OCI-LY7 (cell line): ENCODE results near the gene IFRD2. TPM values are rescaled to one million over a fixed set of nuclear protein-coding genes. Genes with fewer than 3 reads are reported as not detected.

ENCODE experiments used
- BruUV-seq: library from RNA; stranded (reverse); fragments of 400-500 nt; replicated peaks from 2 replicates; lab custom pipeline; 2021; lab: Mats Ljungman, UMichigan
- CTCF ChIA-PET: fragments of 300-600 bp; sonication (Branson Sonifier 250); formaldehyde crosslinking; loops from one replicate; lab custom pipeline; 2022; ENCODE audit warnings: antibody characterized with exemption; ENCODE audit not compliant: unreplicated experiment; lab: Charles Lee
- POLR2A ChIA-PET: fragments of 300-600 bp; sonication (Branson Sonifier 250); formaldehyde crosslinking; loops from one replicate; lab custom pipeline; 2022; ENCODE audit warnings: antibody characterized with exemption; lab: Charles Lee
- DNase-seq: peaks from one replicate; pipeline ENCODE4 v3.0.0-alpha.2; 2015; ENCODE audit warnings: low spot score
- H2AFZ ChIP-seq: fragments of 200-600 bp; sonication (generic), shearing (Covaris generic); 2 replicates; pipeline ENCODE4 v1.6.1; 2014; ENCODE audit warnings: mild to moderate bottlenecking, antibody characterized with exemption, low read length, moderate library complexity
- H3K27ac ChIP-seq: fragments of 200-600 bp; sonication (generic); 2 replicates; pipeline ENCODE4 v1.5.1; 2014; ENCODE audit warnings: mixed run types, low read depth, mild to moderate bottlenecking, moderate library complexity, low read length, inconsistent platforms; ENCODE audit not compliant: poor library complexity, severe bottlenecking
- H3K36me3 ChIP-seq: fragments of 200-600 bp; sonication (generic); 2 replicates; pipeline ENCODE4 v1.6.1; 2014; ENCODE audit warnings: mild to moderate bottlenecking, antibody characterized with exemption, low read length, moderate library complexity, mixed read lengths; ENCODE audit not compliant: insufficient read depth
- H3K4me1 ChIP-seq: fragments of 200-600 bp; sonication (generic); 2 replicates; pipeline ENCODE4 v1.5.1; 2014; ENCODE audit warnings: mild to moderate bottlenecking, low read length; ENCODE audit not compliant: insufficient read depth, poor library complexity, severe bottlenecking
- H3K4me2 ChIP-seq: fragments of 200-600 bp; sonication (generic); 2 replicates; pipeline ENCODE4 v1.6.1; 2014; ENCODE audit warnings: mild to moderate bottlenecking, low read length
- H3K4me3 ChIP-seq: fragments of 200-600 bp; sonication (generic); 2 replicates; pipeline ENCODE4 v1.5.1; 2014; ENCODE audit warnings: mild to moderate bottlenecking, low read depth, low read length; ENCODE audit not compliant: poor library complexity, severe bottlenecking
- H3K79me2 ChIP-seq: fragments of 200-600 bp; sonication (generic); 2 replicates; pipeline ENCODE4 v1.6.1; 2016; ENCODE audit warnings: low read depth, mild to moderate bottlenecking, low read length, moderate library complexity, mixed read lengths; ENCODE audit not compliant: insufficient read depth
- H3K9me2 ChIP-seq: fragments of 200-600 bp; sonication (generic); 2 replicates; pipeline ENCODE4 v1.6.1; 2016; ENCODE audit warnings: mild to moderate bottlenecking, low read length, mixed read lengths; ENCODE audit not compliant: insufficient read depth
- H3K9me3 ChIP-seq: fragments of 200-600 bp; sonication (generic); 2 replicates; pipeline ENCODE4 v1.6.1; 2014; ENCODE audit warnings: mild to moderate bottlenecking, mixed run types, low read length, mixed read lengths
- H4K20me1 ChIP-seq: fragments of 200-600 bp; sonication (generic); 2 replicates; pipeline ENCODE4 v1.6.1; 2014; ENCODE audit warnings: mild to moderate bottlenecking, antibody characterized with exemption, low read length, moderate library complexity, mixed read lengths; ENCODE audit not compliant: insufficient read depth
- CTCF ChIP-seq: fragments of 200-600 bp; sonication (generic); conservative IDR thresholded peaks from 2 replicates; pipeline ENCODE4 v1.5.1; 2014; ENCODE audit warnings: mild to moderate bottlenecking, antibody characterized with exemption, low read length, moderate library complexity, mixed read lengths
- EZH2phosphoT487 ChIP-seq: fragments of 200-600 bp; sonication (generic); IDR thresholded peaks from 2 replicates; pipeline ENCODE4 v1.6.1; 2018; ENCODE audit warnings: low read depth, borderline replicate concordance, mild to moderate bottlenecking, mixed run types, antibody characterized with exemption, low read length, moderate library complexity, mixed read lengths
- intact Hi-C: fragments of 100-400 bp; cut with micrococcal nuclease; formaldehyde crosslinking; loops from one replicate; pipeline ENCODE4 v1.10.0; 2022; ENCODE audit not compliant: unreplicated experiment
- total RNA-seq, 2 experiments: library from RNA; depleted of rRNA in 1 of 2; stranded (reverse); fragments of >200 nt in 1 of 2; shearing (Covaris generic) in 1 of 2; gene quantifications; 2 replicates each; pipeline ENCODE4 v1.2.3, GENCODE V29; 2014 to 2022

IFRD2 gene
- total RNA-seq, 2 experiments from 2014 or later = 93.3 to 95.5 TPM

GRCh38 chr3:50254577-50255250 is 37.5 kb downstream of the IFRD2 start:
- POLR2A ChIA-PET = no interaction called here
- BruUV-seq = no TSS peak
- Histone ChIP-seq H3K27ac (no peak overlapping the region), H3K9me2 (no peaks in the 10 kb centered on the region), H3K79me2 (peaks cover 6% of the 10 kb centered on the region; the same call in 1 of the 2 replicates), H4K20me1 (no peaks in the 10 kb centered on the region), H2AFZ (no peak overlapping the region), H3K4me2 (no peak overlapping the region), H3K9me3 (no peaks in the 10 kb centered on the region), H3K4me3 (no peak overlapping the region), H3K4me1 (peaks cover 5% of the 10 kb centered on the region), H3K36me3 (peaks cover 88% of the 10 kb centered on the region)
- no peak for DNase-seq
- CTCF ChIA-PET = no interaction called here
- TF ChIP-seq CTCF (no peak), EZH2phosphoT487 (no peak)
- intact Hi-C loops = no loop called here

- peaks cover 29% of the 10 kb centered on the region for H3K4me1 ChIP-seq
- no peak for TF ChIP-seq CTCF
- no peak for TF ChIP-seq EZH2phosphoT487
- H3K27ac ChIP-seq = no peak overlapping the region
- H2AFZ ChIP-seq = no peak overlapping the region
- peaks cover 5% of the 10 kb centered on the region; the same call in 1 of the 2 replicates for H4K20me1 ChIP-seq
- H3K4me3 ChIP-seq = no peak overlapping the region
- no peaks in the 10 kb centered on the region for H3K9me2 ChIP-seq
- H3K36me3 ChIP-seq = peaks cover 74% of the 10 kb centered on the region
- CTCF ChIA-PET = interaction anchor here (0.6 kb wide), 1 partner anchor 9 kb away, joined by 3 read pairs; no protein-coding TSS in a partner anchor
- intact Hi-C loops = no loop called here
- no peak overlapping the region for H3K4me2 ChIP-seq
- POLR2A ChIA-PET = no interaction called here
- no peaks in the 10 kb centered on the region for H3K9me3 ChIP-seq
- H3K79me2 ChIP-seq = peaks cover 39% of the 10 kb centered on the region
- no TSS peak for BruUV-seq
- no peak for DNase-seq
These were observed 41.0 kb downstream of the IFRD2 start for GRCh38 chr3:50251220-50251619.

DNA sequence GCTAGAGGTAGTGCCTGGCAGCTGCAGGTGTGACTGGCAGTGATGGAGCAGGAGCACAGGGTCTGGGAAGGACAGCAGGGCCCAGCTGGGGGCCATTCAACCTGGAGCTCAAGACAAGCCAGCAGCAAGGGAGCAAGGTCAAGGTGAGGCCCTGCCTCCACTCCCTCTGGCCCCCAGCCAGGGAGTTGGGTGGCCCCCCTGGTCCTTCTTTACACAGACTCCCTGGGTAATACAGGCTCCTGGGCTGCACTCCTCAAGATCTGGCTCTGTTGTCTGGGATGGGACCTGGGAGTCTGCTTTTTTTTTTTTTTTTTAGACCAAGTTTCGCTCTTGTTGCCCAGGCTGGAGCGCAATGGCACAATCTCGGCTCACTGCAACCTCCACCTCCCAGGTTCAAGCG is 41.7 kb downstream of the IFRD2 start:
- ChIA-PET CTCF (interaction anchor here (0.6 kb wide), 1 partner anchor 9 kb away, joined by 3 read pairs; no protein-coding TSS in a partner anchor), POLR2A (interaction anchor here (0.6 kb wide), 3 partner anchors 13 to 742 kb away, joined by 3 to 4 read pairs (median 3); no protein-coding TSS in a partner anchor)
- H3K9me3 ChIP-seq = no peaks in the 10 kb centered on the region
- H3K4me1 ChIP-seq = peaks cover 36% of the 10 kb centered on the region
- intact Hi-C loops = no loop called here
- peaks cover 70% of the 10 kb centered on the region for H3K36me3 ChIP-seq
- no peak overlapping the region for H3K4me2 ChIP-seq
- no peak overlapping the region for H3K27ac ChIP-seq
- no peak overlapping the region for H2AFZ ChIP-seq
- BruUV-seq = no TSS peak
- no peak for DNase-seq
- peaks cover 39% of the 10 kb centered on the region for H3K79me2 ChIP-seq
- TF ChIP-seq CTCF = no peak
- TF ChIP-seq EZH2phosphoT487 = no peak
- H4K20me1 ChIP-seq = peaks cover 5% of the 10 kb centered on the region; the same call in 1 of the 2 replicates
- no peaks in the 10 kb centered on the region for H3K9me2 ChIP-seq
- no peak overlapping the region for H3K4me3 ChIP-seq
